ENCODE data around the gene ASCL4.

ASCL4 gene

GRCh38 chr12:107794451-107794850, 19.9 kb downstream of the ASCL4 start:
- Histone ChIP-seq H3K9me3 (ENCODE audit: control insufficient read depth in 1 of 2, low read length in 2 of 2) (no peaks in the 10 kb centered on the region), H3K27ac (ENCODE audit: low read depth, low read length) (no peak overlapping the region), H3K27me3 (ENCODE audit: control insufficient read depth in 1 of 2, insufficient read depth in 2 of 2, low read length in 2 of 2) (no peaks in the 10 kb centered on the region), H3K4me3 (ENCODE audit: low read depth in 1 of 2, low read length in 2 of 2) (no peak overlapping the region), H3K9ac (ENCODE audit: low read depth in 1 of 2, low read length in 2 of 2) (no peak overlapping the region), H3K4me1 (ENCODE audit: control insufficient read depth in 1 of 2, insufficient read depth in 2 of 2, low read length in 2 of 2) (no peaks in the 10 kb centered on the region), H3K36me3 (ENCODE audit: control insufficient read depth in 1 of 2, insufficient read depth in 2 of 2, low read length in 2 of 2) (no peaks in the 10 kb centered on the region)

DNA sequence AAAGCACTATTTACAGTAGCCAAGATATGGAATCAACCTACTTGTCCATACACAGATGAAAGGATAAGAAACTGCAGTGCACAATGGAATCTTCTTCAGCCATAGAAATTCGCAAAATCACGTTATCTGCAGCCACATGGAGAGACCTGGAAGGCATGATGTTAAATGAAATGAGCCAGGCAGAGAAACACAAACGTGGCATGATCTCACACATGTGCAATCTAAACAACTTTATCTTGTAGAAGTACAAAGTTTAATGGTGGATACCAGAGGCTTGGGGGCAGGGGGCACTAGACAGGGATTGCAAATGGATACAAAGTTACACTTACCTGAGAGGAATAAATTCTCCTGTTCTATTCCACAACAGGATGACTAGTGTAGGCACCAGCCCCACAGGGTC, 24.1 kb downstream of the ASCL4 start:
- Histone ChIP-seq H3K9ac (ENCODE audit: low read depth in 1 of 2, low read length in 2 of 2) (no peak overlapping the region), H3K4me1 (ENCODE audit: control insufficient read depth in 1 of 2, insufficient read depth in 2 of 2, low read length in 2 of 2) (no peaks in the 10 kb centered on the region), H3K4me3 (ENCODE audit: low read depth in 1 of 2, low read length in 2 of 2) (no peak overlapping the region), H3K36me3 (ENCODE audit: control insufficient read depth in 1 of 2, insufficient read depth in 2 of 2, low read length in 2 of 2) (no peaks in the 10 kb centered on the region), H3K27me3 (ENCODE audit: control insufficient read depth in 1 of 2, insufficient read depth in 2 of 2, low read length in 2 of 2) (no peaks in the 10 kb centered on the region), H3K27ac (ENCODE audit: low read depth, low read length) (no peak overlapping the region), H3K9me3 (ENCODE audit: control insufficient read depth in 1 of 2, low read length in 2 of 2) (no peaks in the 10 kb centered on the region)

GRCh38 chr12:107801150-107801549, 26.6 kb downstream of the ASCL4 start:
- Histone ChIP-seq H3K4me1 (ENCODE audit: control insufficient read depth in 1 of 2, insufficient read depth in 2 of 2, low read length in 2 of 2) (no peaks in the 10 kb centered on the region), H3K27me3 (ENCODE audit: control insufficient read depth in 1 of 2, insufficient read depth in 2 of 2, low read length in 2 of 2) (no peaks in the 10 kb centered on the region), H3K9me3 (ENCODE audit: control insufficient read depth in 1 of 2, low read length in 2 of 2) (no peaks in the 10 kb centered on the region), H3K36me3 (ENCODE audit: control insufficient read depth in 1 of 2, insufficient read depth in 2 of 2, low read length in 2 of 2) (no peaks in the 10 kb centered on the region), H3K4me3 (ENCODE audit: low read depth in 1 of 2, low read length in 2 of 2) (no peak overlapping the region), H3K27ac (ENCODE audit: low read depth, low read length) (no peak overlapping the region), H3K9ac (ENCODE audit: low read depth in 1 of 2, low read length in 2 of 2) (no peak overlapping the region)

DNA sequence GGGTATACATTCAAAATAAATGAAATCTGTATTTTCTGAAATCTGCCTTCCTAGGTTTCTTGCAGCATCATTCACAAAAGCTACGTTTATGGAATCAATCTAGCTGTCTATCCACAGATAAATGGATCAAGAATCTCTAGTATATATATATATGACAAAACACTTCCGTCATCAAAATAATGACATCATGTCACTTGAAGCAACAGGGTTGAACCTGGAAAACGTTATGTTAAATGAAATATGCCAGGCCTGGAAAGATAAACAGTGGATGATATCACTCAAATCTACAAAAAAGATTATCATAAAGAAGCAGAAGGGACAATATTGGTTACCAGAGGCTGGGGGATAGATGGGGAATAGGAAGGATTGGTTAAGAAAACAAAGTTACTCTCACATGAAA, 28.6 kb downstream of the ASCL4 start:
- Histone ChIP-seq H3K4me1 (ENCODE audit: control insufficient read depth in 1 of 2, insufficient read depth in 2 of 2, low read length in 2 of 2) (no peaks in the 10 kb centered on the region), H3K9me3 (ENCODE audit: control insufficient read depth in 1 of 2, low read length in 2 of 2) (no peaks in the 10 kb centered on the region), H3K9ac (ENCODE audit: low read depth in 1 of 2, low read length in 2 of 2) (no peak overlapping the region), H3K4me3 (ENCODE audit: low read depth in 1 of 2, low read length in 2 of 2) (no peak overlapping the region), H3K27ac (ENCODE audit: low read depth, low read length) (no peak overlapping the region), H3K36me3 (ENCODE audit: control insufficient read depth in 1 of 2, insufficient read depth in 2 of 2, low read length in 2 of 2) (no peaks in the 10 kb centered on the region), H3K27me3 (ENCODE audit: control insufficient read depth in 1 of 2, insufficient read depth in 2 of 2, low read length in 2 of 2) (no peaks in the 10 kb centered on the region)

- no peaks in the 10 kb centered on the region for H3K4me1 ChIP-seq (ENCODE audit: control insufficient read depth in 1 of 2, insufficient read depth in 2 of 2, low read length in 2 of 2)
- no peak overlapping the region for H3K9ac ChIP-seq (ENCODE audit: low read depth in 1 of 2, low read length in 2 of 2)
- H3K36me3 ChIP-seq (ENCODE audit: control insufficient read depth in 1 of 2, insufficient read depth in 2 of 2, low read length in 2 of 2), result no peaks in the 10 kb centered on the region
- H3K4me3 ChIP-seq (ENCODE audit: low read depth in 1 of 2, low read length in 2 of 2), result no peak overlapping the region
- no peaks in the 10 kb centered on the region for H3K27me3 ChIP-seq (ENCODE audit: control insufficient read depth in 1 of 2, insufficient read depth in 2 of 2, low read length in 2 of 2)
- H3K9me3 ChIP-seq (ENCODE audit: control insufficient read depth in 1 of 2, low read length in 2 of 2), result no peaks in the 10 kb centered on the region
- no peak overlapping the region for H3K27ac ChIP-seq (ENCODE audit: low read depth, low read length)
Observed at GRCh38 chr12:107805488-107806180, 31.1 kb downstream of the ASCL4 start.

DNA sequence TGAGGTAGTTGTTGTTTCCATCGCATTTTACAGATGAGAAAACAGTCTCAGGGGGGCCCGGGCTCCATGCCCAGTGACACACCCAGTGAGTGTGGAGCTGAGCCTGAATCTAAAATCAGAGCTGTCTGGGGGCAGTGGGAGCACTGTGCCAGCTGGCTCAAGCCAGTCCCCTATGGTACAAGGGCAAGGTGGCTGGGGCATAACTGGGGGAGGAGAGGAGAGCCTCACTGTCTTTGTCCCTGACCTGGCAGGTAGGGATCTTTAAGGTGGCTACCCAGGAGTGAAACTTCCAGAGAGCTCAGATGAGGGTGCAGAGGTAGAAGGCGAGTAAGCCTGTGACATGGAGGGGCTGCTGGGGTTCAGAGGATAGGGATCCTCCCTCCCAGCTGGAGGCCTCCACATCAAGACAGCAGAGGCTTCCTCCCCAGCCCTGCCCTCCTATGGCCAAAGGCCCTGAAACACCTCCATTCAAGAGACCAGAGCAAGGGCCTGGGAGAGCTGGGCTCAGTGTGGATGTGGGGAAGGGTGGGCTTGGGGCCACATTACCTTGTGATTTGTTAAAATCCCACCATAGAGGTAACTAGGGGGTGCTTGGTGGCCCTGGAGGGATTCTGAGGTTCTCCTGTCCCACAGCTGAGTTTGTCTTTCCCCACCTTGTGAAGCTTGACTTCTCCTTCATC, 33.1 kb downstream of the ASCL4 start:
- no peaks in the 10 kb centered on the region for H3K36me3 ChIP-seq (ENCODE audit: control insufficient read depth in 1 of 2, insufficient read depth in 2 of 2, low read length in 2 of 2)
- no peaks in the 10 kb centered on the region for H3K4me1 ChIP-seq (ENCODE audit: control insufficient read depth in 1 of 2, insufficient read depth in 2 of 2, low read length in 2 of 2)
- H3K9me3 ChIP-seq (ENCODE audit: control insufficient read depth in 1 of 2, low read length in 2 of 2), result no peaks in the 10 kb centered on the region
- no peak overlapping the region for H3K4me3 ChIP-seq (ENCODE audit: low read depth in 1 of 2, low read length in 2 of 2)
- no peaks in the 10 kb centered on the region for H3K27me3 ChIP-seq (ENCODE audit: control insufficient read depth in 1 of 2, insufficient read depth in 2 of 2, low read length in 2 of 2)
- H3K9ac ChIP-seq (ENCODE audit: low read depth in 1 of 2, low read length in 2 of 2), result no peak overlapping the region
- no peak overlapping the region for H3K27ac ChIP-seq (ENCODE audit: low read depth, low read length)

DNA sequence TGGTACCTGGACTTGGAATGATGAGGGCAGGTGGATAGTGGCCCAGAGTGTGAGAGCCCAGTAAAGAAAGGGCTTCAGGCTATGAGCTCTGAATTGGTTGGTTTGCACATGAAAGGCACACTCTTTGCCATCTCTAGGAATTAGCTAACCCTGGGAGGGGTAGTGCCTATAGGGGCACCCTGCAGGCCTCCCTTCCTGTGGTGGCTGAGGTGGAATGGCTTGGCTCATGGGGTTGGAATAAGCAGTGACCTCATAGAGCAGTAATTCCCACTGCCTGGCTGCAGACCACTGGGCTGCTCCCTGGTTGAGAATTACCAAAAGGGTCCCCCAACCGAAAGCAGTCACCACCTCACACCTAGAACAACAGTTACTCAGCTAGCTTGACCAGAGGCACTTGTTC, 42.7 kb downstream of the ASCL4 start:
- no peaks in the 10 kb centered on the region for H3K4me1 ChIP-seq (ENCODE audit: control insufficient read depth in 1 of 2, insufficient read depth in 2 of 2, low read length in 2 of 2)

GRCh38 chr12:107818984-107819383, 44.5 kb downstream of the ASCL4 start:
- Histone ChIP-seq H3K4me3 (ENCODE audit: low read depth in 1 of 2, low read length in 2 of 2) (no peak overlapping the region), H3K9me3 (ENCODE audit: control insufficient read depth in 1 of 2, low read length in 2 of 2) (peaks cover 10 to 13% of the 10 kb centered on the region in 2 donors), H3K27me3 (ENCODE audit: control insufficient read depth in 1 of 2, insufficient read depth in 2 of 2, low read length in 2 of 2) (no peaks in the 10 kb centered on the region), H3K9ac (ENCODE audit: low read depth in 1 of 2, low read length in 2 of 2) (no peak overlapping the region), H3K36me3 (ENCODE audit: control insufficient read depth in 1 of 2, insufficient read depth in 2 of 2, low read length in 2 of 2) (no peaks in the 10 kb centered on the region), H3K4me1 (ENCODE audit: control insufficient read depth in 1 of 2, insufficient read depth in 2 of 2, low read length in 2 of 2) (no peaks in the 10 kb centered on the region), H3K27ac (ENCODE audit: low read depth, low read length) (no peak overlapping the region)

More for the DNA sequence above, 42.7 kb downstream of the ASCL4 start:
- no peaks in the 10 kb centered on the region for H3K27me3 ChIP-seq (ENCODE audit: control insufficient read depth in 1 of 2, insufficient read depth in 2 of 2, low read length in 2 of 2)
- no peak overlapping the region for H3K9ac ChIP-seq (ENCODE audit: low read depth in 1 of 2, low read length in 2 of 2)
- H3K27ac ChIP-seq (ENCODE audit: low read depth, low read length), result no peak overlapping the region
- H3K36me3 ChIP-seq (ENCODE audit: control insufficient read depth in 1 of 2, insufficient read depth in 2 of 2, low read length in 2 of 2), result no peaks in the 10 kb centered on the region
- H3K9me3 ChIP-seq (ENCODE audit: control insufficient read depth in 1 of 2, low read length in 2 of 2), result peaks cover 10 to 13% of the 10 kb centered on the region in 2 donors
- H3K4me3 ChIP-seq (ENCODE audit: low read depth in 1 of 2, low read length in 2 of 2), result no peak overlapping the region

GRCh38 chr12:107822356-107822755, 47.9 kb downstream of the ASCL4 start:
- H3K9ac ChIP-seq (ENCODE audit: low read depth in 1 of 2, low read length in 2 of 2), result no peak overlapping the region
- H3K36me3 ChIP-seq (ENCODE audit: control insufficient read depth in 1 of 2, insufficient read depth in 2 of 2, low read length in 2 of 2), result no peaks in the 10 kb centered on the region
- no peak overlapping the region for H3K27ac ChIP-seq (ENCODE audit: low read depth, low read length)
- H3K4me3 ChIP-seq (ENCODE audit: low read depth in 1 of 2, low read length in 2 of 2), result no peak overlapping the region
- no peaks in the 10 kb centered on the region for H3K27me3 ChIP-seq (ENCODE audit: control insufficient read depth in 1 of 2, insufficient read depth in 2 of 2, low read length in 2 of 2)
- H3K9me3 ChIP-seq (ENCODE audit: control insufficient read depth in 1 of 2, low read length in 2 of 2), result peaks cover 14 to 17% of the 10 kb centered on the region in 2 donors
- H3K4me1 ChIP-seq (ENCODE audit: control insufficient read depth in 1 of 2, insufficient read depth in 2 of 2, low read length in 2 of 2), result no peaks in the 10 kb centered on the region
